ENCODE data around the gene ZFP62.
A peak's percentile ranks its signal among the peaks of the same experiment; 100 is the strongest.

The ZFP62 gene

DNA sequence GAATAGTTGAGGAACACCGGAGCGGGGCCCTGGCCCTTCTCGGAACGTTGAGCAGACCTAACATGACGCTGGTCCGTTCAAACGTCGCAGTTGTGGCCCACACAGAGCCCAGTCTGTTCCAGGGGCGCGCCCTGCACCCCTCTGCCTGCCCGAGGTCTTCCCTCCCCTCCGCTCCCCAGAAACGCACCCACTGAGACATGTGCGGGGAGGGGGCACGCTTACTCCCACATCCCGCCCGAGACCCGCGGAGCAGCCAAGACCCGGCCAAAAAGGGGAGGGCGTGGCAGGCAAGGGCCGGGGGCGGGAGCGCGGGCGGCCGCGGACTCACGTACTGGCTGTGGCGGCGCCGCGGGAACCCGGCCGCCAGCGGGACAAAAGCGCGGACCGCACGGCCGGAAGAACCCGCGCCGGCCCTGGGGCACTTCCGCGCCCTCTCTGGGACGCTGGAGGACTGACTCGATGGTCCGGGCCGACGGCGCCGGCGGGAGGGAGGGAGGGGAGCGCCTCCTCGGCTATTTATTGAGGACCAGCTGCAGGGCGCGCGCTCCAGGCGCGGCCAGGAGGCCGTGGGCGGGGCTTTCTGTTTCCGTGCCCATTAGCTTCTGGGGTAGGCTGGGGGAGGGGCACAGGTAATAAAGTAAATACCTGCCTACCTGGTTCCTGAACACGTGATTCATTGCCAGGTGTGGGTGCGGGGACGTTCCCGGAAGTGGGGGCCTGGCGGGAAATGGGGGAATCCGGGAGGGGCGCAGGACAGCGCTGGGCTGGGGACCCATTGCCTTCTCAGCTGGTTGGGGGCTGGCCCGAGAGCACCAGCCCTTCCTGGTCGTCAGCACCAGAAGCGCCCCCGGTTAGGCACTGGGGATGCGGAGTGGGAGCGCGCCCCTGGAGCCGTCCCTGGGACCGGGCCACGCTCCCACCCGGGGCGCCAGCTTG, at the start of gene ZFP62:
TSS of gene ZFP62 (minus strand) at position 390 of the 936 bp plus-strand sequence. CDS start at position 333, 57 bp downstream.
- peak within 1 kb of the TSS; percentile 77 for H3K4me3 ChIP-seq (ENCODE audit: low read depth, low read length)
- TF ChIP-seq, protein P1, sequence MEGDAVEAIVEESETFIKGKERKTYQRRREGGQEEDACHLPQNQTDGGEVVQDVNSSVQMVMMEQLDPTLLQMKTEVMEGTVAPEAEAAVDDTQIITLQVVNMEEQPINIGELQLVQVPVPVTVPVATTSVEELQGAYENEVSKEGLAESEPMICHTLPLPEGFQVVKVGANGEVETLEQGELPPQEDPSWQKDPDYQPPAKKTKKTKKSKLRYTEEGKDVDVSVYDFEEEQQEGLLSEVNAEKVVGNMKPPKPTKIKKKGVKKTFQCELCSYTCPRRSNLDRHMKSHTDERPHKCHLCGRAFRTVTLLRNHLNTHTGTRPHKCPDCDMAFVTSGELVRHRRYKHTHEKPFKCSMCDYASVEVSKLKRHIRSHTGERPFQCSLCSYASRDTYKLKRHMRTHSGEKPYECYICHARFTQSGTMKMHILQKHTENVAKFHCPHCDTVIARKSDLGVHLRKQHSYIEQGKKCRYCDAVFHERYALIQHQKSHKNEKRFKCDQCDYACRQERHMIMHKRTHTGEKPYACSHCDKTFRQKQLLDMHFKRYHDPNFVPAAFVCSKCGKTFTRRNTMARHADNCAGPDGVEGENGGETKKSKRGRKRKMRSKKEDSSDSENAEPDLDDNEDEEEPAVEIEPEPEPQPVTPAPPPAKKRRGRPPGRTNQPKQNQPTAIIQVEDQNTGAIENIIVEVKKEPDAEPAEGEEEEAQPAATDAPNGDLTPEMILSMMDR (IDR thresholded peaks at IDR 0.05; ENCODE audit: borderline replicate concordance, insufficient read depth, low read depth, low read length): no peak

DNA sequence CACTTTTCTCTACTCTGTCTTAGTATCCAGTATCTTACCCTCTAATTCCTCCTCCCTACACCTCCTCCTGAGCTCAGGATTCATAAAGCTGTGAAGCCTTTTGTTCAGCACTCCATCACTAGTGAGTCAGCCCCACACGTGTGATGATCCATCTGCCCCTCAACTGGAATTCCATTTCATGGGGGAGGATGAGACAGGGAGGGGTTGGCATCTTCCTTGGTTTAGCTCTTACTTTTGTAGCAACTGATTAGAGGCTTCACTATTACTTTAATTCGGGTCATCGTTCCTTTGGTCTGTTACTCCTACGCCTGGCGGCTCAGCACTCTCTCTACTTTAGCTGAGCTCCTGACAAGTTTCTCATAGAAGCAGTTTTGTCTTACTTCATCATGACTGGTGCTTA, 49.7 kb upstream of the ZFP62 start:
- no peak overlapping the region for H3K4me3 ChIP-seq (ENCODE audit: low read depth, low read length)
- TF ChIP-seq, protein P1 (IDR thresholded peaks at IDR 0.05; ENCODE audit: borderline replicate concordance, insufficient read depth, low read depth, low read length): no peak

DNA sequence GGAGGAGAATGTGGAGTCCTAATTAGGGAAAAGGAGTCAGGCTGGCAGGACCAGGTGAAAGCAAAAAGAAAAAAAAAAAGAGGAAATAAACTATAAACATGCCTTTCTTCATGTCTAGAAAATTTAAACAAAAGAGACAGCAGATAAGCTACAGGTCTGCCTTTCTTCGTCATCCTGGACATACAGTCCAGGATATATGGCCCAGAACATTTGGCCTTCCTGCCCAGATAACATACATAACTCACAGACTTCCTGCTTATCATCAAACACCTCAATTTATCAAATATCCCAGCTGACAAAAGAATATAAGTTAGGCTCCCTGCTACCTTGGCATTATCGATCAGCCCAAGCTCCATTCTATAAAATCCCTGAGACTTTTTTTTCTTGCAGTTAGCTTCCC, 49.1 kb upstream of the ZFP62 start:
- TF ChIP-seq, protein P1 (IDR thresholded peaks at IDR 0.05; ENCODE audit: borderline replicate concordance, insufficient read depth, low read depth, low read length): no peak

DNA sequence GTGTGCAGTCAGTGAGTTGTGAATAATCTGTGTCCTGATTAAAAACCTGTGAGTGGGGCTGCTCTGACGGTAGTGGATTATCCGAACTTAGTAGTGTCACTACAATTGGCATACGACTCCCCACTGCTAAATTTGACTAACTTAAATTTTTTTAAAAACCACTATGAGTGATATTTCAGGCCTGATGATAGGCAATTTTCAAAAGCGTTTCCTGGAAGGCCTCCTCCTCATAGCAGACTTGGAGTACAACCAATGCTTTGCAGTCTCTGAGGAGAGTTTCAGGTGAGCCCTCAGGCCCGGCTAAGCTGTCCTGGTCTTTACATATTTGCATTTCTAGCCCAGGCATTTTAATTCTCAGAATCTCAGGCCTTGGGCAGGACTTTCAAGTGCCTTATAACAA, 48.7 kb upstream of the ZFP62 start:
- H3K4me3 ChIP-seq (ENCODE audit: low read depth, low read length): no peak overlapping the region
- TF ChIP-seq, protein P1 (IDR thresholded peaks at IDR 0.05; ENCODE audit: borderline replicate concordance, insufficient read depth, low read depth, low read length): no peak

More for the DNA sequence above, 49.1 kb upstream of the ZFP62 start:
- H3K4me3 ChIP-seq (ENCODE audit: low read depth, low read length): no peak overlapping the region

DNA sequence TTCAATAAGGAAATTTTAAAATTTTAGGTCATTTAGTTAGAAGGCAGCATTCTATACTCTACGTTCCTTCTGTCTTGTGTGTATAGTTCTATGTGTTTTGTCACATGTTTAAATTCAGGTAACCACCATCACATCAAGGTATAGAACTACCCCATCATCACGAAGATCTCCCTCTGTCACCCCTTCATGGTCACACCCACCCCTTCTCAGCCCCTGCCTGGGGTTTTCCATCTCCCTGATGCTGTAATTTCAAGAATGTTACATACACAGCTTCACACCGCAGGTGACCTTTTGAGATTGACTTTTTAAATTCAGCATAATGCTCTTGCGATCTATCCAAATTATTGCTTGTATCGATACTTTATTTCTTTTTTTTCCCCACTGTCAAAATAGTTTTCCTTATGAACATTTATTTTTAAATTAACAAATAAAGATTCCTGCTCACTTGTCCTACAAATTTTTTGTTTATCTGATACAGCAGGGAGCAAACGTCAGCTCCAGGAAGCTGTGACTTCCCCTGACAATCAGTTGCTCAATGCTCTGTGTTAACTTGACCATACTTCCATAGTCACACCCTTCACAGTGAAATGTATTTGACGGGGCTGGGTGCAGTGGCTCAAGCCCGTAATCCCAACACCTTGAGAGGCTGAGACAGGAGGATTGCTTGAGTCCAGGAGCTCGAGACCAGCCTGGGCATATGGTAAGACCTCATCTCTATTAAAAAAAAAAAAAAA, 48.1 kb upstream of the ZFP62 start:
- no peak overlapping the region for H3K4me3 ChIP-seq (ENCODE audit: low read depth, low read length)
- TF ChIP-seq, protein P1 (IDR thresholded peaks at IDR 0.05; ENCODE audit: borderline replicate concordance, insufficient read depth, low read depth, low read length): no peak

DNA sequence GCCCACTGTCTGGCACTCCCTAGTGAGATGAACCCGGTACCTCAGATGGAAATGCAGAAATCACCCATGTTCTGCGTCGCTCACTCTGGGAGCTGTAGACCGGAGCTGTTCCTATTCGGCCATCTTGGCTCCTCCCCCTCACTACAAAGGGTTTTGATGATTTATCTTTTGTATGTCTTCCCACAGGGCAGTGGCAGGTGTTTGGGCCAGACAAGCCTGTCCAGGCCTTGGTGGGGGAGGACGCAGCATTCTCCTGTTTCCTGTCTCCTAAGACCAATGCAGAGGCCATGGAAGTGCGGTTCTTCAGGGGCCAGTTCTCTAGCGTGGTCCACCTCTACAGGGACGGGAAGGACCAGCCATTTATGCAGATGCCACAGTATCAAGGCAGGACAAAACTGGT, 47.3 kb upstream of the ZFP62 start:
- no peak overlapping the region for H3K4me3 ChIP-seq (ENCODE audit: low read depth, low read length)
- TF ChIP-seq, protein P1 (IDR thresholded peaks at IDR 0.05; ENCODE audit: borderline replicate concordance, insufficient read depth, low read depth, low read length): no peak
